Astrocyte of the cerebellum (primary cell): ENCODE data around the gene PLA2G2D.

Source experiments
- DNase-seq: peaks from one replicate; pipeline ENCODE4 v3.0.0-alpha.2; 2011; ENCODE audit warnings: low read depth
- H3K4me3 ChIP-seq: 2 replicates; pipeline ENCODE4 v1.5.1; 2011; ENCODE audit warnings: mild to moderate bottlenecking, low read depth, low read length, moderate library complexity
- in situ Hi-C: cut with HindIII; loops from 2 replicates; pipeline ENCODE4 v1.10.0; 2017; ENCODE audit warnings: low sequenced_read_pairs
- TF ChIP-seq, protein P1 (sequence below): IDR thresholded peaks from 2 replicates; pipeline ENCODE4 v1.5.1; 2012; ENCODE audit warnings: low read length, low read depth, moderate library complexity, mild to moderate bottlenecking; ENCODE audit errors: missing control alignments

PLA2G2D gene

DNA sequence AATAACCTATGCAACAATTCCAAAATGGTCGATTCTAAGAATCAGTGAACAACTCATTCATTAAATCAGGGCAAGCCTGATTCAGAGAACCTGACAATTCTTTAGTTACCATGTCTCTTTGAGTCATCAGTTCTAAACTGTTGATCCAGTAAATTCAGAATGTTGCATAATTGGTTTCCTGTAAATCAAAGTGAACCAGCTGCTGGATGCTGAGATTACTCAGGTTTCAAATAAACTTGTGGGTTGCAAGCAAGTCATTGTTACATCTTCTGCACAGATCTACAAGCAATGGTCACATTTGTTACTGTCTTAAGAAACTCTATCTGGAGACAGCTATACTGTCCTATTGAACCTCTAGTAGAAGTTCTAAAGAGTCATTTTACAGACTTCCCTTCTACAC, 16.5 kb downstream of the PLA2G2D start:
- in situ Hi-C loops: no loop called here
- DNase-seq: no peak
- no peak overlapping the region for H3K4me3 ChIP-seq
- TF ChIP-seq, protein P1, sequence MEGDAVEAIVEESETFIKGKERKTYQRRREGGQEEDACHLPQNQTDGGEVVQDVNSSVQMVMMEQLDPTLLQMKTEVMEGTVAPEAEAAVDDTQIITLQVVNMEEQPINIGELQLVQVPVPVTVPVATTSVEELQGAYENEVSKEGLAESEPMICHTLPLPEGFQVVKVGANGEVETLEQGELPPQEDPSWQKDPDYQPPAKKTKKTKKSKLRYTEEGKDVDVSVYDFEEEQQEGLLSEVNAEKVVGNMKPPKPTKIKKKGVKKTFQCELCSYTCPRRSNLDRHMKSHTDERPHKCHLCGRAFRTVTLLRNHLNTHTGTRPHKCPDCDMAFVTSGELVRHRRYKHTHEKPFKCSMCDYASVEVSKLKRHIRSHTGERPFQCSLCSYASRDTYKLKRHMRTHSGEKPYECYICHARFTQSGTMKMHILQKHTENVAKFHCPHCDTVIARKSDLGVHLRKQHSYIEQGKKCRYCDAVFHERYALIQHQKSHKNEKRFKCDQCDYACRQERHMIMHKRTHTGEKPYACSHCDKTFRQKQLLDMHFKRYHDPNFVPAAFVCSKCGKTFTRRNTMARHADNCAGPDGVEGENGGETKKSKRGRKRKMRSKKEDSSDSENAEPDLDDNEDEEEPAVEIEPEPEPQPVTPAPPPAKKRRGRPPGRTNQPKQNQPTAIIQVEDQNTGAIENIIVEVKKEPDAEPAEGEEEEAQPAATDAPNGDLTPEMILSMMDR: no peak

- peak; percentile 37 for DNase-seq
- TF ChIP-seq, protein P1: peak; percentile 86
- in situ Hi-C loops: no loop called here
- H3K4me3 ChIP-seq: no peak overlapping the region
These were observed 18.5 kb downstream of the PLA2G2D start for GRCh38 chr1:20100632-20101355.

DNA sequence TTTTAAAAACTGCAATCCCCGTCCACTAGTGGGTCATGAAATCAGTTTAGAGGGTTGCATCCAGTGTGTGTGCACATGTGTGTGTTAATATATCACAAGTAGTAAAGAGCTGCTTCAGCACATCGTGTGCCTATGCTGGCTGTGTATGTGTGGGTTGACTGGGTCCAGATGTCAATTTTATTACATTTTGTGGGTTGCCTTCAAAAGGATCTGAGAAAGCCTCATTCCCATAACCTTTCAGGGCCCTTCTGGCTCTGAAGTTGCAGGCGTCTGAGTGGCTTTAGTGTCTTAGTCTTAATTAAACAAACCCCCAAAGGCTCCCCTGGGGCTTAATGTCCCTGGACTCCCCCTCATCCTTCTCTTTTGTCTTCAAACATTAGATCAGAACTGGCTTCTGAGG, 19.8 kb downstream of the PLA2G2D start:
- no peak for DNase-seq
- in situ Hi-C loops: no loop called here
- no peak overlapping the region for H3K4me3 ChIP-seq
- TF ChIP-seq, protein P1: no peak

- TF ChIP-seq, protein P1: no peak
- in situ Hi-C loops: no loop called here
- no peak for DNase-seq
- no peak overlapping the region for H3K4me3 ChIP-seq
These were observed 22.4 kb downstream of the PLA2G2D start for GRCh38 chr1:20096840-20097447.

GRCh38 chr1:20095564-20096434, 23.5 kb downstream of the PLA2G2D start:
- in situ Hi-C loops: no loop called here
- no peak for DNase-seq
- TF ChIP-seq, protein P1: no peak
- H3K4me3 ChIP-seq: no peak overlapping the region

DNA sequence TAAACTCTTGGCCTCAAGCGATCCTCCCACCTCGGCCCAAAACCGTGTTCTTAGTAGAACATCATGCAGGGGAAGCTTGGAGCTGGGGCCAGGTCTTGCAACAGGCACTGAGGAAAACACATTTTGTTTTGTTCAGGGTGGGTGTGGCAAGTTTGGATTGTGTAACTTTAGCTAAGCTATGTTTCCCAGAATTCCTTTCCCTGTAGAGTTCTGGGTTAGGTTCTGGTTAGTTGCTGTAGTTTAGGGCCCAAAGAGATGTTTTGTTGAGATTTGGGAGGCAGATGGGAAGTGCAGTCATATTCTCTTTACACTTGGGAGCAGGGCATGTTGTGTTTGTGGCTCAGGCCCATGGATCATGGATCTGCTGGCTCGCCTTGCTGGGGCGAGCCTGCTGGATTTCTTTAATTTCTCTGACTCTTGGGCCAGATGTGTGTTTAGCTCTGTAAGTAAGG, 25.4 kb downstream of the PLA2G2D start:
- in situ Hi-C loops: no loop called here
- TF ChIP-seq, protein P1: no peak
- H3K4me3 ChIP-seq: no peak overlapping the region
- DNase-seq: no peak
